ENCODE results near the gene YPEL1.

GRCh38 chr22:21673534-21674321, 61.9 kb downstream of the YPEL1 start:
- TF ChIP-seq CTCF (IDR thresholded peaks at IDR 0.05) (no peak), EP300 (IDR thresholded peaks at IDR 0.05) (no peak), POLR2AphosphoS5 (IDR thresholded peaks at IDR 0.05) (no peak), POLR2A (IDR thresholded peaks at IDR 0.05) (no peak)

Measured in suprapubic skin (tissue), 4 donors.